Fibroblast of gingiva (primary cell): Measurements from ENCODE around the gene KLHL11.
"Not testable (repeated sequence)": the region's sequence is repeated elsewhere in the genome, so short reads cannot be mapped to it uniquely, and the experiment has no call there.

Experiments
- DNase-seq: peaks from one replicate; pipeline ENCODE4 v3.0.0-alpha.2; 2011; ENCODE audit warnings: low read depth

KLHL11 gene

DNA sequence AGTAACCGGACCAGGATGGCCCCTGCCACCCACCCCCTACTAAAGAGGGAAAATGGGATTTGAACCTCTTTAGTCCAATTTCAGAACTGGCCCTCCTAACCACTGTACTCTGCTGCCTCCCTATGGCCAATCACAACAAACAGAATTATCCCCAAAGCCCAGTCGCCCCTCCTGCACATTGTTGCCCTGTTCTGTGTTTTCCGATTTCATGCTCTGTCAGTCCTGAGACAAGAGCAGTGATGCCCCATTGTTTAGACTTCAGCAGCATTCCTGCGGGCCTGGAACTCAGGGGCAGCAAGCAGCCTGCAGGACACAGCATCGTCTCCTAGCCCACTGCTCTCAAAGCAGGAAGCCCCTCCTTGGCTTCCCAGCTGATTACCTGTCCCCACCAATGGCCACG is 20.5 kb upstream of the KLHL11 start:
- DNase-seq: no peak

DNA sequence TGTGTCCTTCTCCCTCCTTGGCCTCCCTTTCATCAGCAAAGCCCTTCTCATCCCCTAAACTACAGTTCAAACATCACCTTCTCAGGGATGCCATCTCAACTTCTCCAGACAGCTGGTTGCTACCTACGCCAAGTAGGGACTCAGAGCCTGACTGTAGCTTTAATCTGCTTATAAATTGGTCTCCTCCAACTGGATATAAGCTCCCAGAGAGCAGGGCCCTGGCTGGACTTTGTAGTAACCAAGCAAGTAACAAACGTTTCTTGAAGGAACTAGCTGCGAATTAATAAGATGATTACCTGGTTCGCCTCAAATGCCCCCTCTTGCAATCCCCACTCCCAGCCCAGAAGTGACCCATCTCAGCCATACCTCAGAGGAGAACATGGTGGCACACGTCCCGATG is 17.5 kb upstream of the KLHL11 start:
- DNase-seq: no peak

- no peak for DNase-seq
These were observed 14.9 kb upstream of the KLHL11 start for GRCh38 chr17:41880130-41880529.

GRCh38 chr17:41874293-41874670 is 9.1 kb upstream of the KLHL11 start:
- not testable (repeated sequence) for DNase-seq

DNA sequence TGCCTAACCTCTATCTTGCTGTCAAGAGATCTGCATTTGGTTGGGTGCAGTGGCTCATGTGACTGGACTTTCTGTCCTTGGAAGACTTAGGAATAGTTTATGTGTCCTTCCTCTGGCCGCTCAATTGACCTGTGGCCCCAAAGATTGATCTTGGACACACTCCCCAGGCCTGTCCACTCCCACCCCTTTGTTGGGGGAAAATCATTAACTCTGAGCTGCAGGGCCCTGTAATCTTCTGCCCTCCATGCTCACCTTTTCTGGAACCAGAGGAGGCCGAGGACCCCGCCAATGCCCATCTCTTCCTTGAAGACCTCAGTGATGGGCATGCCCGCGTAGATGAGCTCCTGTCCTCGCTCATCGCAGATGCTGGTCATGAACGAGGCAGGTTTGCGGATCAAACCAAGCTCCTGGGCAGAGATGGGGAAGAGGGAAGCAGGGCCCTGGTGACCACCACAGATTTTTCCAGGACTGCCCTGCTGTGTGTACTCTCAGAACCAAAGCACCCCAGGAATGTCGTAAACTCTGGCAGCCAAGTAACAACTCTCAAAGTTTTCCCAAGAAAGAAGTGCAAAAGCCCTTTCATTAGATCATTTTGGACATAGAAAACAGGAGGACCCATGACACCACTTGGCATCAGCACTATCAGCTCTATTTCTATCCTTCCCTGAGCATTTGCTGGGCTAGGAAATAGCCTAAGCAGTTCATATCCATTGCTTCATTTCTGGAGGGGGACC is 8.5 kb upstream of the KLHL11 start:
- no peak for DNase-seq

- DNase-seq: no peak
These were observed 6.6 kb upstream of the KLHL11 start for GRCh38 chr17:41871789-41872188.

DNA sequence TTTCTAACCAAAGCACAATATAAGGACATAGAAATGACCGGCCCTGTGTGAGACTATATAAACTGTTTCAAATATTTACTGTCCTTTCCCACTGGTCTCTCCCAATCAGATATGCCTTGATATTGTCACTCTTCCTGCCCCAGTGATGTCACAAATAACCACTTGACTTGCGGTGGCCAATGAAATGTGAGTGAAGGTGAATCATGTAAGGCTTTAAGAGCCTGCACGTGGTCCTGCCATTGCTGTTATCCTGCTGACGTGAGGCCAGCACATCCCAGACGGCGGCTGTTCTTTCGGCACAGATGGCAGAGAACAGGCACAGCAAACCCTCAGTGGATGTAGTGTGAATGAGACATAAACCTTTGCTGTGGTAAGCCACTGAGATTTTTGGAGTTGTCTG is 5.4 kb upstream of the KLHL11 start:
- DNase-seq: no peak

DNA sequence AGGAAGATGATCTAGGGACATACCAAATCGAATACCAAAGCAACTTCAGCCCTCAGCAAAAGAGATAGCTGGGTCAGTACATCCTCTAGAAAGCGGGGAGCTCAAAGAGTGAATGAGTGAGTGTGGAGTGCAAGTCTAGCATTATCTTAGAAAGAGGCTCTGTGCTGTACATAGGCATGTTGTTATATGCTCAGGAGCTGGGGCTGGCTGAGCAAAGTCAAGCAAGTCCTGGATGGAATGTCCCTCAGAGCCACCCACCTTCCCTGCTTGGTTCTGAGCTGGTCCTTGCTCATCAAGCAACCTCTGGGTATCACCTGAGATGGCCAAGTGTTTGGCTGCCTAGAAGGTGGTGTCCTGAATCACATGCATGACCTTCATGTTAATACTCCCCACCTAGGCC is 4.9 kb upstream of the KLHL11 start:
- no peak for DNase-seq

GRCh38 chr17:41869426-41869825 is 4.2 kb upstream of the KLHL11 start:
- no peak for DNase-seq

DNA sequence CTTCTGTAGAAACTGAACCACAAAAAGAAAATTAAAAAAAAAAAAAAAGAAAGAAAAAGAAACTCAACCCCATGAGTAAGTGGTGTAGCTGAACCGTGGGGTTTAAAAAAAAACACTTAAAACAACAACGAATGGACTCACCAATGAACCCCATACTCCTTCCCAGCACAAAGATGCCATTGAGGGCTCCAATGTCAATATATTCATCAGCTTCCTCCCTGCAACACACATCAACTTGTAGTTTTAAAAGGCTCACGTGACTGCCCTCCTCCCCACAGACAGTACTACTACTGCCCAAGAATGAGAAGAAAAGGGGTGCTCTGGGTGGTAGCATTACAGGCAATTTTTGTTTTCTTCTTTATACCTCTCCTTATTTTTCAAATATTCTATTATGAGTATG is 3.3 kb upstream of the KLHL11 start:
- DNase-seq: no peak

GRCh38 chr17:41865596-41865893 is 322 bp upstream of the KLHL11 start:
- no peak for DNase-seq

DNA sequence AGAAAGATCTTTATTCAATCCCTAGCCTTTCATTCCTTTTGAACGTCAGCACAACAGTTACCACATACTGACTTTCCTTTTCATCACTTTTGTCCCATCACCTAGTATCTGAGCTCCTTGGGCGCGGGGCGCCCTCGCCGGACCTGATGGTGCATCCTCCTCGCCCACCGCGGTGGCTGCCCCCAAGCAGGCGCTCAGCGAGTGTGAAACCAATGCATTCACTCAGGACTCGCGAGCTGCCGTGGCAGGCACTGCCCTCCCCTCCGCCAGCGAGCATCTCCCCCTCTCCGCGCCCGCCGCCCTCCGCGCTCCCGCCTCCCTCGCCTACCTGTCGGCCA is 756 bp downstream of the KLHL11 start:
- DNase-seq: no peak

- no peak for DNase-seq
These were observed 2.0 kb downstream of the KLHL11 start for GRCh38 chr17:41863074-41863848.

GRCh38 chr17:41860254-41860931 is 4.8 kb downstream of the KLHL11 start:
- DNase-seq: no peak

GRCh38 chr17:41851382-41851781 is 13.8 kb downstream of the KLHL11 start:
- not testable (repeated sequence) for DNase-seq

DNA sequence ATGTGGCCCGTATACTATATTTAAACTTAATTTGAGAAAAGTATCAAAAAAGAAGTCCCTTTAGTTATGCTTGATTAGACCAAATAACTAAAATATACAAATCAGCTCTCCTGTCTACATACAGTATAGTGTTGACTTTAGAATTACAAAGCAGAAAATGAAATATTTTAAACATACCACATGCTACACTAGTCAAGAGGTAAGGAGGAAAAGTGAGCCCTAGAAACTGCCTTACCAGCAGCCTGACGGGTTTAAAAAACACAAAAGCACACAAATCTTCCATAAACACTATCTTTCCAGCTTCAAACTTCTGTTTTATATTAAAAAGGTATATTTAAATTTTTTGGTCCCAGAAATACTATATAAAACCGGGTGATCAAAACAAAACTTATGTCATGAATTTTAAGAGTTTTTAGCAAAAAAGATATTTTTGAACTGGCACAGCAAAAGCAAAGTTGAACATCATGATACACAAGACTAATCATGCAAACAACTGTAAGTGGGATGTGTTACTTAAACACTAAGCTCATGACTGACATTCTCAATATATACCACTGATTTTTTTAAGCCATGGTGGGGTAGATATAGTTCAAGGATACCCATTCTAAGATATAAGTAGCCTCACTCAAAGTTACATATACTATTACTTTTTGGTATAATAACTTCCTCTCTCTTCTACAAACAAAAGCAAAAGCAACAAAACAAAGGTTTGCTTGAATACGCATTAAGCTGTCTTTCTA is 15.8 kb downstream of the KLHL11 start:
- DNase-seq: no peak

DNA sequence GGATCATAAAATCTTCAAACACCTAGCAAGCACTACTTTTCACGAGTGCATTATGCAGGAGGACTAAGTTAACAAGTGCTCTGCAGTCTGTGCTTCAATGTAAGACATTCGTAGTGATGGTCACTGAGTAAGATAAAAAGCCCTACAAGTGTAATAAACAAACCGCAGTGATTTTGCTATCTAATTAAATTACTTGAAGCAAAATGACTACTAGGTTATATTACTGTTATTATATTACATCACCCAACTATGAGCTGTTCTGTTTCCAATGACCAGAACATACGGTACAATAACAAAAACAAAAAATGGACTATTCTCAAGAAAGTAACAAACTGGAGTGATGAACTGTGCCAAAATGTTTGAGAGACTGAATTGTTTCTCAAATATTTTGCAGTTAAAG is 16.4 kb downstream of the KLHL11 start:
- DNase-seq: peak; percentile 43

DNA sequence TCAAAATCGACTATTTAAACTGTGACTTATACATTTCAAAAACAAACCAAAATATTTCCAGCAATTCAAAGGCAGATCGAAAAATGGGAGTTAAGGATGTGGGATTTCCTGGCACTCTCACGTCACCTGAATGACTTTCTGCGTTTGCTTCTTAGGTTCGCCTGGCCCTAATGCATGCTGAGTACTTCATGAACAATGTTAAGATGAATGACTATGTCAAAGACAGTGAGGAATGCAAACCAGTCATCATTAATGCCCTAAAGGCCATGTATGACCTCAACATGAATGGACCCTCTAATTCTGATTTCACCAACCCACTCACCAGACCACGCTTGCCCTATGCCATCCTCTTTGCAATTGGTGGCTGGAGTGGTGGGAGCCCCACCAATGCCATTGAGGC is 20.3 kb downstream of the KLHL11 start:
- DNase-seq: no peak

GRCh38 chr17:41840781-41841180 is 24.4 kb downstream of the KLHL11 start:
- not testable (repeated sequence) for DNase-seq

DNA sequence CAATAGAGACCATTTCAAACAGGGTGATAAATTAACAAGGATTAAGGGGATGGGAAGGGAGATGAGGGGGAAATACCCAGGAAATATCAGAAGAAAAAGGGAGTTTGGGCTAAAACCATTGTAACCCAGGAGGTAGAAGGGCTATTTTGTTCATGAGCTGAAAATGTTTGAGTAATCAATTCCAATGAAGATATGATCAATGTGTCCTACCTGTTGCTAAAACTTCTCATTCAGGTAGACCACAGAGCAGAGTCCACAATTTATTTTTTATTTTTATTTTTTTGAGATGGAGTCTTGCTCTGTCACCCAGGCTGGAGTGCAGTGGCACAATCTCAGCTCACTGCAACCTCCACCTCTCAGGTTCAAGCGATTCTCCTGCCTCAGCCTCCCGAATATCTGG is 25.8 kb downstream of the KLHL11 start:
- DNase-seq: not testable (repeated sequence)

GRCh38 chr17:41837761-41838538 is 27.3 kb downstream of the KLHL11 start, which contains the start of gene KLHL10:
TSS of gene KLHL10 (plus strand) at chr17:41837825. CDS start at chr17:41837933, 108 bp downstream.
- no peak for DNase-seq
